ENCODE data around the gene DUSP5. TPM values are rescaled to one million over a fixed set of nuclear protein-coding genes. Genes with fewer than 3 reads are reported as not detected.

The DUSP5 gene
- total RNA-seq, 1 donor = 42.3 TPM

DNA sequence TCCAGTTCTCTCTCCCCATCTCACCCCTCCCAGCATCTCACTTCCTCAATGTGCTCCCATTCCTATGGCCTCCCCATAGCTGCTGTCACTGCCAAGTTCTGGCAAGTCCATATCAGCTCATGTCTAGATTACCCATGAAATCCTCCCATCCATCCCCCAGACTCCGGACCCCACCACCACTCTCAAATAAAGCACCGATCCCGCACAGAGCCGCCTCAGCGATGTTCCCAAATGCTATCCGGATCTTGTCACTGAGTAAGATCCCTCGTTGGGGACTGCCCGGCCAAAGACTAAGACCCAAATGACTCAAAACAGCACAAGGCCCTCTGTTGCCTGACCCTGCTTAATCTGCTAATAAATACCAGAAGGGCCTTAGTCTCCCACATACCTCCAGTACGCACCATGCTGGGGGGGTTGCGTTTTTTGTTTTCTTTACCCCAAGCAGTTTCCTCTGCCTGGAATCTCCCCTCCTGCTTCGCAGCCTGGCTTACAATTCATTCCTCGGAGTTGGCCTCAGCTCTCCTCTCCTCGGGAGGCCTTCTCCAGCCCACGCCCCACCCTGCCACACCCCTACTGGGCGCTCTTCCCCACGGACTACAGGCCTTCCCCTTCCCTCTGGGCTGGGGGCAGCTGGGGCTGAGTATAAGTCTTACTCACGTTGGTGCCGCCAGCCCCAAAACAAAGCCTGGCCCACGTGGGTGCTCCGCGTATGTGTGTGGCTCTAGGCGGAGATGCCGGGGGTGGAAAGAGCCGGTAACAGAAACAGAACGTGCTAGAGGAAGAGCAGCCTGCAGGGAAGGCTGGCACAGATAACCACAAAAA, 1.8 kb upstream of the DUSP5 start:
- H3K4me3 ChIP-seq (ENCODE audit: low read depth, low read length) = peak overlapping the region; percentile 68
- TF ChIP-seq, protein P1, sequence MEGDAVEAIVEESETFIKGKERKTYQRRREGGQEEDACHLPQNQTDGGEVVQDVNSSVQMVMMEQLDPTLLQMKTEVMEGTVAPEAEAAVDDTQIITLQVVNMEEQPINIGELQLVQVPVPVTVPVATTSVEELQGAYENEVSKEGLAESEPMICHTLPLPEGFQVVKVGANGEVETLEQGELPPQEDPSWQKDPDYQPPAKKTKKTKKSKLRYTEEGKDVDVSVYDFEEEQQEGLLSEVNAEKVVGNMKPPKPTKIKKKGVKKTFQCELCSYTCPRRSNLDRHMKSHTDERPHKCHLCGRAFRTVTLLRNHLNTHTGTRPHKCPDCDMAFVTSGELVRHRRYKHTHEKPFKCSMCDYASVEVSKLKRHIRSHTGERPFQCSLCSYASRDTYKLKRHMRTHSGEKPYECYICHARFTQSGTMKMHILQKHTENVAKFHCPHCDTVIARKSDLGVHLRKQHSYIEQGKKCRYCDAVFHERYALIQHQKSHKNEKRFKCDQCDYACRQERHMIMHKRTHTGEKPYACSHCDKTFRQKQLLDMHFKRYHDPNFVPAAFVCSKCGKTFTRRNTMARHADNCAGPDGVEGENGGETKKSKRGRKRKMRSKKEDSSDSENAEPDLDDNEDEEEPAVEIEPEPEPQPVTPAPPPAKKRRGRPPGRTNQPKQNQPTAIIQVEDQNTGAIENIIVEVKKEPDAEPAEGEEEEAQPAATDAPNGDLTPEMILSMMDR (IDR thresholded peaks at IDR 0.05; ENCODE audit: insufficient read depth, low read depth, low read length) = no peak
- peak; percentile 75 for DNase-seq (ENCODE audit: low read depth)

DNA sequence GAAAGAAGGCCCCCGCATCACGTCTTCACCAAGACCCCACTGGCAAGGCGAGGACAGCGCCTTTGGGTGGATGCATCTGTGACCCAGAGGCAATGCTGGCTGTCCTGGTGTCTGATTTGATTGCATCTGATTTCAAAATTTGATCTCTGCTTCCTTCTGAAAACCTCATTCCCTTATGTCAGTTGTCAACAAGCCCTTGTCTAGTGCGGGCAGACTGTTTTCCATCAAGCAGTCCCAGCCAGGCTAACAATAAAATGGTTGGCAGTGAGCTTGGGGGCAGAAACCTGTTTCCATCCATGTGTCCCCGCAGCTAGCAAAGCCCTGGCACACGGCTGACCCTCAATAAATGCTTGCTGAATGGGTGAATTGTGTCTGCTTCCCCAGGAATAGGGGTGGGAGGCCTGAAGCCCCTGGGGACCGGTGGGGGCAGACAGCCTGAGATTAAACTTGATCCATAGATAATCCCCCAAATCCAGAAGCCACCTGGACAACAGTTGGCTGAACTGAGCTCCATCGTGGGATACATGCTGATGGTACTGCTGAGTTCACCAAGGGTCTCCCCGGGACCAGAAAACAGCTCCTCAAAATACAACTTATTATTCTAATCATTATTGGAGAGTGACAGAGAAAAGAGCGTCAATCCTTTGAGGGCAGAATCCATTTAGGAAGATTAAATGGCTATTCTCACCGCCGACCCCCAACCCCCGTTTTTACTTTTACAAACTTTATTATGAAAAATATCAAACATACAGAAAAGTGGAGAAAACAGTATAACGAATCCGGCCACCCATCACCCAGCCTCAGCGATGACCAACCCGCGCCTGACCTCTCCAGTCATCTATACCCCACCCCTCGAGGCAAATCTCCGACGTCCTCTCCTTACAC, 912 bp upstream of the DUSP5 start:
- H3K4me3 ChIP-seq (ENCODE audit: low read depth, low read length) = peak overlapping the region; percentile 68
- no peak for DNase-seq (ENCODE audit: low read depth)
- TF ChIP-seq, protein P1 (IDR thresholded peaks at IDR 0.05; ENCODE audit: insufficient read depth, low read depth, low read length) = no peak

DNA sequence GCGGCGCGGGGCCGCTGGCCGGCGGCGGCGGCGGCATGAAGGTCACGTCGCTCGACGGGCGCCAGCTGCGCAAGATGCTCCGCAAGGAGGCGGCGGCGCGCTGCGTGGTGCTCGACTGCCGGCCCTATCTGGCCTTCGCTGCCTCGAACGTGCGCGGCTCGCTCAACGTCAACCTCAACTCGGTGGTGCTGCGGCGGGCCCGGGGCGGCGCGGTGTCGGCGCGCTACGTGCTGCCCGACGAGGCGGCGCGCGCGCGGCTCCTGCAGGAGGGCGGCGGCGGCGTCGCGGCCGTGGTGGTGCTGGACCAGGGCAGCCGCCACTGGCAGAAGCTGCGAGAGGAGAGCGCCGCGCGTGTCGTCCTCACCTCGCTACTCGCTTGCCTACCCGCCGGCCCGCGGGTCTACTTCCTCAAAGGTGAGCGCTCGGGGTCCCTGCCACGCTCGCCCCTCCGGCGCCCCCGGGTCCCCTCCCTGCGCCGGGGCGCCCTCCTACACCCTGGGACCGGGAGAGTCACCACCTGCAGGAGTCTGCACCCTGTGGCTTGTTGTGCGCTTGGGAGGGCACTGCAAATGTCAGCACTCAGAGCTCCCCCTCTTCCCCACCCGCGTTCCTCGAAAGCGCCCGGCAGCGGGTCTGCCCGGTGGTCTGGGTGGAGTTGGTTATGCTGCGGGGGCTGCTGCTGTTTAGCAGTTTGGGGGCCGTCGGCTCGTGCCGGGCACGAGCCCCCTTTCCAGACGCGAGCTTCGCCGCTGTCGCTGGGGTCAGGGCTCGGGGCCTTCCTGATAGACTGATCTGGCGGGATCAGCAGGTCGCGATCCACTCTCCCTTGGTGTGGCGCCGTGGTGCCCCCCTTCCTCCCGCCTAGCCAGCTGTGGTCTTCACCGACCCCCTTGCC, 627 bp downstream of the DUSP5 start:
- DNase-seq (ENCODE audit: low read depth) = peak; percentile 58
- H3K4me3 ChIP-seq (ENCODE audit: low read depth, low read length) = peak overlapping the region; percentile 66
- TF ChIP-seq, protein P1 (IDR thresholded peaks at IDR 0.05; ENCODE audit: insufficient read depth, low read depth, low read length) = no peak

DNA sequence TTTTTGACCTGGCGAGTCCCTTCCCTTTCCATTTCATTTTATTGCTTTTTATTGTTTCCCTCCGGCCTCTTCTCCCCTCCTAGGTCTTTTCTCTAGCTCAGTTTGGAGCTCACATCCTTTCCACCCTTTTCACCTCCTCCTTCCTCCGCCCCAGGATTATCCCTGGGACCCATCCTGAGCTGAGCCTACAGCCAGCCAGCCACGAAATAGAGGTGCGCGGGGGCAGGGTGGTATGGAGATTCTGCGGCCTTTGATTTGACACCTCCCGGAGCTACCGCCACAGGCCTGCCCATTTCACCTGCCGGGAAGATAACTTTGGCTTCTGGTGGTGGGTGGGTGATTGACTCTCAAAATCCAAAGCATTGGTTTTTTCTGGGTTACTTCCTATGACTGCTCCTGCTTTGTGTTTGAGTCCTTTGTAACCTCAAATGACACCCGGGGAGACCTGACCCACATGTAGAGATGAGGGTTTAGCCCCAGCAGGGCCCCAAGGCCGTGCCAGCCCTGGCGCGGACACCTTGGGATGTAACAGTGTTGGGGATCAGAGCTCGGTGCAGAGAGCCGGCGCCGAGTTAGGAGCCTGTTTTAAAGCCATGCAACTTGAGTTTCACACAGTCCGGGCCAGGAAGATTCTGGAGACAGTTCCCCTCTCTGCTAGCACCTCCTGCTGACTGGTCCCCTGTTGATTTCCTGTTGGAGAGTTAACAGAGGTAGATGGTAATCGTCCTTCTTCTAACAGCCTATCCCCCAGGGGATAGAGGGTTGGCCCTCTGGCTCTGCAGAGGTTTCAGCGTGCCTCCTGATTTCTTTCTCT, 1.5 kb downstream of the DUSP5 start:
- peak; percentile 65 for DNase-seq (ENCODE audit: low read depth)
- TF ChIP-seq, protein P1 (IDR thresholded peaks at IDR 0.05; ENCODE audit: insufficient read depth, low read depth, low read length) = peak; percentile 27
- H3K4me3 ChIP-seq (ENCODE audit: low read depth, low read length) = peak overlapping the region; percentile 66

DNA sequence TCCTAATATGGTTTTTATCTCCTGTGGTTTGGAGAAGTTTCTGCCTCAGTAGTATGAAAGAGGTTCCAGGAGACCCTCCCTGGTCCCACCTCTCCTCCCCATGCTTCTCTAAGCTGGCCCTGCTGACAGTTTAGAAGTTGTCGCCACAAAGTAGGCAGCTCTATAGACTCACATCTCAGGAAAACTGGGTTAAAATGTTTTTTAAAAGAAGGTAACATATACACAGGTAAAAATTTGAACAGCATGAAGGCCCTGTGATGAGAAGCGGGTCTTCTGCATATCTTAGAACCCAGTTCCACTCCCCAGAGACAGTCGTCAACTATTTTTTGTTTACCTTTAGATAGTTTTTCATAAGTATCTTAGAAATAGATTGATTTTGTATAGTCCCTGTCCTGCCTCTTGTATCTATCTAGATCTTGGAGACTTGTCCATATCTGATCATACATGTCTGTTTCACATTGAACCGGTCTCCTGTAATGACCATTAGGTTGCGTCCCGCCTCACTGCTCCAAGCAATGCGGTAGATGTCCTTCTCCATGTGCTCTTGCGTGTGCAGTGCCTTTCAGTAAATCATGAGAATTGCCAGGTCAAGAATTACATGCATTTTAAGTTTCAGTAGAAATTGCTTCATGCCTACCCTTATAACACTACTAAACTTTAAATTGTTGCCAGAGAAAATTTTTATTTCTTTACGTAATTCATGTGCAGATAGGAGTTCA, 2.2 kb downstream of the DUSP5 start:
- peak overlapping the region; percentile 66 for H3K4me3 ChIP-seq (ENCODE audit: low read depth, low read length)
- TF ChIP-seq, protein P1 (IDR thresholded peaks at IDR 0.05; ENCODE audit: insufficient read depth, low read depth, low read length) = no peak
- no peak for DNase-seq (ENCODE audit: low read depth)
